ENCODE data around the gene OSTN.
"Not testable (repeated sequence)": the region's sequence is repeated elsewhere in the genome, so short reads cannot be mapped to it uniquely, and the experiment has no call there.

The OSTN gene

GRCh38 chr3:191198932-191199331 lies at the start of gene OSTN:
Gene OSTN, plus strand, starts transcription at chr3:191199241. Its CDS starts 13,292 bp downstream, at chr3:191212533.
- DNase-seq: no peak

GRCh38 chr3:191151653-191152052 lies 47.4 kb upstream of the OSTN start:
- no peak for DNase-seq

- DNase-seq: no peak
These were observed 44.2 kb upstream of the OSTN start for GRCh38 chr3:191154827-191155226.

DNA sequence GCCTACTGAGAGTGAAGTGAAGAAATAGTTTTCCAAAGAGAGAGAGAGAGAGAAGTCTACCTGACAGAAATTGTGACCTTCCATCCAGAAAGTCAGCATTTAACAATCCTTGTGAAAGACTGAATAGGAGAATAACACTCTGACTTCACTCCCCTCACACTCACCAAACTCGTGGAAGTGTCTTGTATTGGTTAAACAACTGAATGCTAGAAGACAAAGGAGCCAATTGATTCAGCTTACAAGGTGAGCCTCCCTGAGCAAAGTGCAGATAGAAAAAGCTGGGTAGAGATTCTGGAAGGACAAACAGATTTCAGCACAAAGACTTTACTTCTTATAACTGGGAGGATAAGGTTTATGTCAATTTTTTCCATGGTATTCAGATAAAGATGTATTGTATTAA lies 40.8 kb upstream of the OSTN start:
- no peak for DNase-seq

GRCh38 chr3:191158815-191159214 lies 40.2 kb upstream of the OSTN start:
- no peak for DNase-seq

GRCh38 chr3:191165802-191166201 lies 33.2 kb upstream of the OSTN start:
- DNase-seq: no peak

- no peak for DNase-seq
These were observed 32.7 kb upstream of the OSTN start for GRCh38 chr3:191166368-191166767.

- DNase-seq: no peak
These were observed 29.5 kb upstream of the OSTN start for GRCh38 chr3:191169566-191169965.

GRCh38 chr3:191170097-191170496 lies 28.9 kb upstream of the OSTN start:
- DNase-seq: no peak

- DNase-seq: no peak
These were observed 23.9 kb upstream of the OSTN start for GRCh38 chr3:191175102-191175501.

DNA sequence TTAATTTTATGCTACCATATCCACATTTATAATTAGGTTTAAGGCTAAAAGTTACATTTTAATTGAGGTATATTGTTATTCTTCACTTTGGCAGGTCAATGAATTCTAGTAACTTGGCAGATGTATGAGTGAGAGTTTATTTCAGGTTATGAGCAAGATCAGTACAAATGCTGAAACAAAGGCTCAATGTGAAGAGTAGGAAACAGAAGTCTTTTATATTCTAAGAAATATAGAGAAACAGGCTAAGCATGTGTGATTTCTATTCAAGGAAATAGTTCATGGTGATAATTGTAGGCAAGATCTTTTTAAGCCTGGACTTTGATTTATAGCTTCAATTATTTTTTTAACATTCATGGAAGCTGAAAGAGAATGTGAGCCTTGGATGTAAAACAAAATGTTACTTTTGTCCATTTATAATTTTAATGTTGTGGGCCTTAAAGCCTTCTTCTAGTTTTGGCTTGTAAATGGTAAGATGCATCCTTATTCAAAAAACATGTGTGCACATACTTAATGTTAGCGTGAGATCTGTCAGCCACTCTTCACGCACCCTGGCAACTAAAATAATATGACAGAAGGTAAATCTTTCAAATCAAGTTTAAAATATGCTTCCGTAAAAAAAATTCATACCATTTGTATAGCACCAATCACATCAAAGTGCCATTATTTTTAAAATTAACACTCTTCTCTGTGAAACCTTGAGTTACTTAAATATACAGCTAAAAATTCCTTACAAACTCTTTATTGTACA lies 22.8 kb upstream of the OSTN start:
- DNase-seq: no peak

DNA sequence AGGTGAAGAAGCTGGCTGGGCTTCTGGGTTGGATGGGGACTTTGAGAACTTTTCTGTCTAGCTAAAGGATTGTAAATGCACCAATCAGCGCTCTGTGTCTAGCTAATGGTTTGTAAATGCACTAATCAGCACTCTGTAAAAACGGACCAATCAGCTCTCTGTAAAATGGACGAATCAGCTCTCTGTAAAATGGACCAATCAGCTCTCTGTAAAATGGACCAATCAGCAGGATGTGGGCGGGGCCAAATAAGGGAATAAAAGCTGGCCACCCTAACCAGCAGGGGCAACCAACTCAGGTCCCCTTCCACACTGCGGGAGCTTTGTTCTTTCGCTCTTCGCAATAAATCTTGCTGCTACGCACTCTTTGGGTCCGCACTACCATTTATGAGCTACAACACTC lies 13.7 kb upstream of the OSTN start:
- not testable (repeated sequence) for DNase-seq

DNA sequence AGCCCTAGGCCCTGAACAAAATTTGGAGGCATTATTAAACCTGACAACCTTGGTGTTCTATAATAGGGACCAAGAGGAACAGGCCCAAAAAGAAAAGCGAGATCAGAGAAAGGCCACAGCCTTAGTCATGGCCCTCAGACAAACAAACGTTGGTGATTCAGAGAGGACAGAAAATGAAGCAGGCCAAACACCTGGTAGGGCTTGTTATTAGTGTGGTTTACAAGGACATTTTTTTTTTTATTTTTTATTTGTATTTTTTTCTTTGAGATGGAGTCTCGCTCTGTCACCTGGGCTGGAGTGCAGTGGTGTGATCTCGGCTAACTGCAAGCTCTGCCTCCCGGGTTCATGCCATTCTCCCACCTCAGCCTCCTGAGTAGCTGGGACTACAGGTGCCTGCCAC lies 10.8 kb upstream of the OSTN start:
- DNase-seq: not testable (repeated sequence)

DNA sequence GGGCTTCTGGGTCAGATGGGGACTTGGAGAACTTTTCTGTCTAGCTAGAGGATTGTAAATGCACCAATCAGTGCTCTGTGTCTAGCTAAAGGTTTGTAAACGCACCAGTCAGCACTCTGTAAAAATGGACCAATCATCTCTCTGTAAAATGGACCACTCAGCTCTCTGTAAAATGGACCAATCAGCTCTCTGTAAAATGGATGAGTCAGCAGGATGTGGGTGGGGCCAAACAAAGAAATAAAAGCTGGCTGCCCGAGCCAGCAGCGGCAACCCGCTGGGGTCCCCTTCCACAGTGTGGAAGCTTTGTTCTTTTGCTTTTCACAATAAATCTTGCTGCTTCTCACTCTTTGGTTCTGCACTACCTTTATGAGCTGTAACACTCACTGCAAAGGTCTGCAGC lies 6.8 kb upstream of the OSTN start:
- not testable (repeated sequence) for DNase-seq

DNA sequence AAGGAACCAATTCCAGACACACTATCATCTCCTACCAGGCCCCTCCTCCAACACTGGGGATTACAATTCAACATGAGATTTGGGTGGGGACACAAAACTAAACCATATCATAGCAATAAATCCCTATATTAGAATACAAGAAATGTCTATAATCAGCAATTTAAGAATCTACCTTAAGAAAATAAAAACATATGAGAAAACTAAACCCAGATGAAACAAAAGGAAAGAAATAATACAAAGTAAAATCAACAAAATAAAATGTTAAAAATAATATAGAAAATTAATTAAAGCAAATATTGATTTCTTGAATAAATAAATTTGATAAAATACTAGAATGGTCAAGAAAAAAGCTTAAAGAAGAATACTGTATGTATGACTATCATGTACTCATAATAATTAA lies 6.1 kb upstream of the OSTN start:
- no peak for DNase-seq

DNA sequence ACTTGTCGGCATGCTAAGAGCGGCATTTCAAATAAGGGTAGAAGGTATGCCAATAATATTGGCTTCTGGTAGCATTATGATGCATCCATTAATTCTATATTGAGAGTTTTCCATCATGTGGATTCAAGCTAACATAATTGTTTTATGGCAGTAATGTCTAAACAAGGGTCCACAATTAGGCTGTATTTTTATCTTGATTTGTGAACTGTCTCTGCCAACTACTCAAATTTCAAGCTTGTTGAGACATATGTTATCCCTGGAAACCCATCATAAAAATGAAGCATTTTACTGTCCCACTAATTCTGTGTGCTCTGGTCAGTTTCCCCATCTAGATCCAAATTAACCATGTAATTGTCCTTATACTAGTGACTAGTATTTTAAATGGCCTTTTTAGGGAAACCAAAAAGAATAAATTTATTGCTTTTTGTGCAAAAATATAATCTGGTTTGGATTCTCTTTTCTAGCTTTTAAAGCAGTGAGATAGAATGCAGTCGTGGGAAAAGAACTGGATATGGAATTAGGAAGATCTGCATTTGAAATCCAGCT lies 1.2 kb upstream of the OSTN start:
- no peak for DNase-seq

DNA sequence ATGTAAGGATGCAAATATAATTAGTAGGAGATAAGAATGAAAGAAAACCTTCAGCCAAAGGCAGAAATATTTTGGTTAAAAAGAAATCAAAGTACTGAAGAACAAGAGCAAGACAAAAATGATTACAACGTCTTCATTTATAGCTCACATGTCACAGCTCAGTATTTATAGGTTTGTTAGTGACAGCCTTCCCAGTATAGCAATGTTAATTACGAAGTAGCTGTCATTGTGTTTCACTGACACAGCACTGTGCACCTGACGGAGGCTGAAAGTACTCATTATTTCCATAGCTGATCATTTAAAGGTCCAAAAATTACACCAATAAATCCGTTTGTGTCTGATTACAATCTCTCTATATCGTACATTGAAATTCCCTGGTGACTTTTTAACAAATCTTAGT lies 561 bp upstream of the OSTN start:
- DNase-seq: no peak

GRCh38 chr3:191210032-191210431 lies 11.0 kb downstream of the OSTN start:
- no peak for DNase-seq

GRCh38 chr3:191216510-191216909 lies 17.5 kb downstream of the OSTN start:
- no peak for DNase-seq

- DNase-seq: no peak
These were observed 18.3 kb downstream of the OSTN start for GRCh38 chr3:191217301-191217700.

DNA sequence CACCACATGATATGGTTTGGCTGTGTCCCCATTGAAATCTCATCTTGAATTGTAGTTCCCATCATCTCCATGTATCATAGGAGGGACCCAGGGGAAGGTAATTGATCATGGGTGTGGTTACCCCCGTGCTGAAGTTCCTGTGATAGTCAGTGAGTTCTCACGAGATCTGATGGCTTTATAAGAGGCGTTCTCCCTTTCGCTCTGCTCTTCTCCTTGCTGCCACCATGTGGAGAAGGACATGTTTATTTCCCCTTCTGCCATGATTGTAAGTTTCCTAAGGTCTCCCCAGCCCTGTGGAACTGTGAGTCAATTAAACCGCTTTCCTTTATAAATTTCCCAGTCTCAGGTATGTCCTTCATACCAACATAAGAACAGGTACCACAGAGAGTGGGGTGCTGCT lies 21.9 kb downstream of the OSTN start:
- DNase-seq: no peak

DNA sequence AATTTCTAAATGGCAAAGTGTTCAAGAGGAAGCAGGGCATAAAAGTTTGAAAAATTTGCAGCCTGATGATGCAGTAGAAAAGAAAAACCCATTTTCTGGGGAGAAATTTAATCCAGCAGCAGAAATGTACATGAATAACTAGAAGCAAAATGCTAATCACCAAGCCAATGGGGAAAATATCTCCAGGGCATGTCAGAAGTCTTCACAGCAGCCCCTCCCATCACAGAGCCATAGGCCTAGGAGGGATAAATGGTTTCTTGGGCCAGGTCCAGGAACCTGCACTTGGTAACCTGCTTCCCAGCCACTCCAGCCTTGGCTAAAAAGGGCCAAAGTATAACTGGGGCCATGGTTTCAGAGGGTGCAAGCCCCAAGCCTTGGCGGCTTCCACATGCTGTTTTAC lies 22.6 kb downstream of the OSTN start:
- no peak for DNase-seq

GRCh38 chr3:191227541-191227940 lies 28.5 kb downstream of the OSTN start:
- DNase-seq: no peak

GRCh38 chr3:191234216-191234615 lies 35.2 kb downstream of the OSTN start:
- DNase-seq: no peak
